Measurements from ENCODE around the gene VAV2. TPM values are rescaled to one million over a fixed set of nuclear protein-coding genes. Genes with fewer than 3 reads are reported as not detected.

VAV2 gene
- polyA plus RNA-seq, 2 of the 4 experiments (the other 2 are of a cell fraction) = 9.8 to 21.4 TPM

DNA sequence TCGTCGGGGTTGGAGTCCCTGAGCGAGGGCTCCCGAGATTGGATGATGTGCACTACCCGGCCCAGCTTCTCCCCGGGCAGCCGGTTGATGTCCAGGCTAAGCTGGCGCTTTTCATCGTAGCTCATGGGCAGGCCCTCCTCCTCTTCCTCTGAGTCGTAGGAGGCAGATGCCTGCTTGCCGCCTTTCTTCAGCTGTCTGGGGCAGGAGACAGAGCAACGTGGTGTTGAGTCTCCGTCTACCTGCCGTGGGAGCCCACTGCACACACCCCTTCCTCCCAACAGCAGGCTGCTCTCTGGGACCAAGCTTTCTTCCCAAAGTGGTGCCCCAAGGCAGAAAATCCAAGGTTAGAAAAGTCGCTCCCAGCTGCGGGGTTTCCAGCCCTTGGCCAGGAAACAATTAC lies 44.0 kb upstream of the VAV2 start:
- TF ChIP-seq CBX2 (IDR thresholded peaks at IDR 0.05; ENCODE audit: borderline replicate concordance, low read depth) = no peak
- TF ChIP-seq SMC3 (IDR thresholded peaks at IDR 0.05) = no peak
- no peak for TF ChIP-seq PHF8 (IDR thresholded peaks at IDR 0.05; ENCODE audit: borderline replicate concordance, low read depth)
- no peak for TF ChIP-seq JUN (IDR thresholded peaks at IDR 0.05)
- TF ChIP-seq, protein P1, sequence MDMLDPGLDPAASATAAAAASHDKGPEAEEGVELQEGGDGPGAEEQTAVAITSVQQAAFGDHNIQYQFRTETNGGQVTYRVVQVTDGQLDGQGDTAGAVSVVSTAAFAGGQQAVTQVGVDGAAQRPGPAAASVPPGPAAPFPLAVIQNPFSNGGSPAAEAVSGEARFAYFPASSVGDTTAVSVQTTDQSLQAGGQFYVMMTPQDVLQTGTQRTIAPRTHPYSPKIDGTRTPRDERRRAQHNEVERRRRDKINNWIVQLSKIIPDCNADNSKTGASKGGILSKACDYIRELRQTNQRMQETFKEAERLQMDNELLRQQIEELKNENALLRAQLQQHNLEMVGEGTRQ (IDR thresholded peaks at IDR 0.05) = no peak
- no peak for TF ChIP-seq EHMT2 (IDR thresholded peaks at IDR 0.05; ENCODE audit: low read depth)
- no peak for TF ChIP-seq MAZ (IDR thresholded peaks at IDR 0.05; ENCODE audit: borderline replicate concordance, low read depth, low read length)
- no peak for TF ChIP-seq CBX8 (IDR thresholded peaks at IDR 0.05)
- TF ChIP-seq CHD2 (IDR thresholded peaks at IDR 0.05; ENCODE audit: low read length, partially characterized antibody) = no peak
- TF ChIP-seq, protein P2, sequence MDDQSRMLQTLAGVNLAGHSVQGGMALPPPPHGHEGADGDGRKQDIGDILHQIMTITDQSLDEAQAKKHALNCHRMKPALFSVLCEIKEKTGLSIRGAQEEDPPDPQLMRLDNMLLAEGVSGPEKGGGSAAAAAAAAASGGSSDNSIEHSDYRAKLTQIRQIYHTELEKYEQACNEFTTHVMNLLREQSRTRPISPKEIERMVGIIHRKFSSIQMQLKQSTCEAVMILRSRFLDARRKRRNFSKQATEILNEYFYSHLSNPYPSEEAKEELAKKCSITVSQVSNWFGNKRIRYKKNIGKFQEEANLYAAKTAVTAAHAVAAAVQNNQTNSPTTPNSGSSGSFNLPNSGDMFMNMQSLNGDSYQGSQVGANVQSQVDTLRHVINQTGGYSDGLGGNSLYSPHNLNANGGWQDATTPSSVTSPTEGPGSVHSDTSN (IDR thresholded peaks at IDR 0.05) = no peak
- TF ChIP-seq ZNF302 (CRISPR knock-in tag; IDR thresholded peaks at IDR 0.05) = no peak
- no peak for TF ChIP-seq FOSB (CRISPR knock-in tag; IDR thresholded peaks at IDR 0.05)
- TF ChIP-seq POLR2A (IDR thresholded peaks at IDR 0.05; ENCODE audit: low read length) = no peak
- no peak for TF ChIP-seq JUNB (IDR thresholded peaks at IDR 0.05)
- no peak for TF ChIP-seq ESRRA (IDR thresholded peaks at IDR 0.05; ENCODE audit: borderline replicate concordance, low read length)
- TF ChIP-seq HOXB5 (CRISPR knock-in tag; IDR thresholded peaks at IDR 0.05) = no peak
- TF ChIP-seq, protein P3, sequence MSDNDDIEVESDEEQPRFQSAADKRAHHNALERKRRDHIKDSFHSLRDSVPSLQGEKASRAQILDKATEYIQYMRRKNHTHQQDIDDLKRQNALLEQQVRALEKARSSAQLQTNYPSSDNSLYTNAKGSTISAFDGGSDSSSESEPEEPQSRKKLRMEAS (IDR thresholded peaks at IDR 0.05) = no peak
- ChIA-PET POLR2A (no interaction called here), CTCF (interaction anchor here (0.8 to 1.5 kb wide), 2 partner anchors 10 to 42 kb away, joined by 3 read pairs; no protein-coding TSS in a partner anchor)
- WGBS (ENCODE audit: missing lambda C conversion rate) = 91% methylated on average over 16 of the region's 16 CpGs
- H3K4me1 ChIP-seq = no peaks in the 10 kb centered on the region
- H3K27ac ChIP-seq = no peak overlapping the region
- no peak for FAIRE-seq
- DNase-seq (ENCODE audit: low read depth in 1 of 2, low spot score in 1 of 2) = no peak
- H3K9me3 ChIP-seq = no peaks in the 10 kb centered on the region
- no peak overlapping the region for H3K4me2 ChIP-seq
- no peak for ATAC-seq
- no peak overlapping the region for H3K4me3 ChIP-seq

DNA sequence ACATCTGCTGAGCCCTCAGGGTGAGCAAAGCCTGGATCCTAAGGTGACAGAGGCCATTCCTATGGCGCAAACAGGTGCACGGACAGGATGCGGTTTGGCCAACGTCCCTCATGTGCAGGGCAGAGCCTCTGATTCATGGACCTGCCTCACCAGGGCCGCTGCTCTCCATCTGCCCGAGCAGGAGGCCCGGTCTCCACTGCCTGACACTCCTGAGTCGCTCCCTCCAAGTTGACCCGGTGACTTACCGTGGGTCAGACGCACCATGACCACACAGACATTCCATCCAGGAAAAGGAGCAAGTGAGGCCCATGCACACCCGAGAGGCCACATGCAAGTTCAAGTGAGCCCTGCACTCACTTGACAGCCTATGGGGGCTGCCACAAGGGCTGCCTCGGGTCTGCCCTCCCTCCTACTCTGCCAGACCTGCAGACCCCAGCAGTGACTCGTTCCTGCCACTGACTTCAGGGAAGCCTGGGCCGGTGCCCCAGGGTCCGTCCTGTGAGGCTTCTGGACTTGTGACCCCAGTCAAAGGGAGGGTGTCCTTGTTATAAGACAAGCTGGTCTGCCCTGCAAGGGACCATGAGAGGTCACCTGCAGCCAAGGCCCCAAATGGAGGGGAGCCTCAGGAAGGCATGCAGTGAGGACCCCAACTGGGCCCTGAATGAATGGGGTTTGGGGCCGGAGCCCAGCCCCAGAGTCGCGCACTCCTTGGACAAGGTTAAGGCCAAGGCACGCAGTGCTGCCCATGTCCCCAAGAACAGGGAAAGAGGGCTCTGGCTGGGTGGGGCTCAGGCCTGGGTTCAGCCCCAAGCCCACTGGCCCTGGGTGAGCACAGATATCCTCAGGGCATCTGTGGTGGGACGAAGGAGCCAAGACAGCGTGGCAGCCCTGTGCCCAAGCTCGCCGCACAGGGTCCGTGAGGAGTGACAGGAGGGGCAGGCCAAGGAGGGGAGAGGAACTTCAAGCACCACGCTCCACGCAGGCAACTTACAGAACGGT lies 43.2 kb upstream of the VAV2 start:
- ChIA-PET POLR2A (no interaction called here), CTCF (interaction anchor here (0.8 to 1.9 kb wide), 3 partner anchors 9 to 41 kb away, joined by 3 to 6 read pairs (median 3); partner anchors contain the start of gene BRD3OS)
- Histone ChIP-seq H3K4me3 (no peak overlapping the region), H3K4me1 (no peaks in the 10 kb centered on the region), H3K9me3 (no peaks in the 10 kb centered on the region), H3K4me2 (no peak overlapping the region), H3K27ac (no peak overlapping the region)
- ATAC-seq (no peak; a peak in 1 of 6 replicates), FAIRE-seq (no peak), DNase-seq (ENCODE audit: low read depth in 1 of 2, low spot score in 1 of 2) (no peak)
- TF ChIP-seq POLR2AphosphoS2 (conservative IDR thresholded peaks at IDR 0.05; ENCODE audit: low read length) (no peak), FOXS1 (CRISPR knock-in tag; IDR thresholded peaks at IDR 0.05) (no peak), ZC3H11A (IDR thresholded peaks at IDR 0.05) (no peak)
- 91% methylated on average over 24 of the region's 28 CpGs for WGBS (ENCODE audit: missing lambda C conversion rate)

DNA sequence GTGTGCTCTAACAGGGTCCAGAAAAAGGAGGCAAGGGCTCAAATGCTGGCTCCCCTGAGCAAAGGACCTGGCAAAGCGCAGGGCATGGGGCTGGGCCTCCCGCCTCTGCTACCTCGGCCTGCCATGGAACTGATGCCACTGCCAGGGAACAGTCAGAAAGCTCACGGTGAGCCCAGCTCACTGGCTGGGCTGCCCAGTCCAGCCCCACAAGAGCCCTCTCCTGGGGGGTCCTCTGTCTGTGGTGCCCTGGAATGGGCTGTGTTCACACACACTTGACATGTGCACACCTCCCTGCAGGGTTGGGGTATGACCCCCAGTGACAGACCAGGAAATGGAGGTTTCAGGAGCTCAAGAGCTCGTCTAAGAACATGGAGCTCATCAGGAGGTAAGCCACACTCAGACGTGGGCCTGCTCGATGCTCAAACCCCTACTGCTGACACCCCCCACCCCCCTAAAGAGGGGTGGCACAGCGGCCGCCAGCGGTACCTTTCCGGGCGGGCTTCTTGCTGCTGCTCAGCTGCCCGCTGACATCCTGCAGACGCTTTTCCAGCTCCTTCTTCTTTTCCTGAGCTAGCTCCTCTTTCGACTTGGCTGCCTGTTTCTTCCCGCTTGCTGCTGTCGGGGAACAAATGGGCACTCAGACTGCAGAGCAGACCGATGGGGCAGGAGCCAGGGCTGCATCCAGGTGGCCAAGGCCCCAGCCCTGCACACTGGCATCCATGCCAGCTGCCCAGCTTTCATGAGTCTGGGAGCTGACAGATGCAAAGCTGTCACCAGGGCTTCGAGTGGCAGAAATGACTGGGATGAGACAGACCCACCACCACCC lies 42.3 kb upstream of the VAV2 start:
- ChIA-PET POLR2A (no interaction called here), CTCF (interaction anchor here (0.6 to 1.9 kb wide), 3 partner anchors 9 to 252 kb away, joined by 3 to 6 read pairs (median 5); partner anchors contain the start of gene BRD3OS)
- WGBS (ENCODE audit: missing lambda C conversion rate) = 93% methylated on average over 17 of the region's 19 CpGs
- H3K4me3 ChIP-seq = no peak overlapping the region
- no peak overlapping the region for H3K27ac ChIP-seq
- no peak overlapping the region for H3K4me2 ChIP-seq
- no peaks in the 10 kb centered on the region for H3K4me1 ChIP-seq
- FAIRE-seq (no peak), DNase-seq (ENCODE audit: low read depth in 1 of 2, low spot score in 1 of 2) (no peak), ATAC-seq (no peak)
- H3K9me3 ChIP-seq = no peaks in the 10 kb centered on the region
- TF ChIP-seq, protein P4, sequence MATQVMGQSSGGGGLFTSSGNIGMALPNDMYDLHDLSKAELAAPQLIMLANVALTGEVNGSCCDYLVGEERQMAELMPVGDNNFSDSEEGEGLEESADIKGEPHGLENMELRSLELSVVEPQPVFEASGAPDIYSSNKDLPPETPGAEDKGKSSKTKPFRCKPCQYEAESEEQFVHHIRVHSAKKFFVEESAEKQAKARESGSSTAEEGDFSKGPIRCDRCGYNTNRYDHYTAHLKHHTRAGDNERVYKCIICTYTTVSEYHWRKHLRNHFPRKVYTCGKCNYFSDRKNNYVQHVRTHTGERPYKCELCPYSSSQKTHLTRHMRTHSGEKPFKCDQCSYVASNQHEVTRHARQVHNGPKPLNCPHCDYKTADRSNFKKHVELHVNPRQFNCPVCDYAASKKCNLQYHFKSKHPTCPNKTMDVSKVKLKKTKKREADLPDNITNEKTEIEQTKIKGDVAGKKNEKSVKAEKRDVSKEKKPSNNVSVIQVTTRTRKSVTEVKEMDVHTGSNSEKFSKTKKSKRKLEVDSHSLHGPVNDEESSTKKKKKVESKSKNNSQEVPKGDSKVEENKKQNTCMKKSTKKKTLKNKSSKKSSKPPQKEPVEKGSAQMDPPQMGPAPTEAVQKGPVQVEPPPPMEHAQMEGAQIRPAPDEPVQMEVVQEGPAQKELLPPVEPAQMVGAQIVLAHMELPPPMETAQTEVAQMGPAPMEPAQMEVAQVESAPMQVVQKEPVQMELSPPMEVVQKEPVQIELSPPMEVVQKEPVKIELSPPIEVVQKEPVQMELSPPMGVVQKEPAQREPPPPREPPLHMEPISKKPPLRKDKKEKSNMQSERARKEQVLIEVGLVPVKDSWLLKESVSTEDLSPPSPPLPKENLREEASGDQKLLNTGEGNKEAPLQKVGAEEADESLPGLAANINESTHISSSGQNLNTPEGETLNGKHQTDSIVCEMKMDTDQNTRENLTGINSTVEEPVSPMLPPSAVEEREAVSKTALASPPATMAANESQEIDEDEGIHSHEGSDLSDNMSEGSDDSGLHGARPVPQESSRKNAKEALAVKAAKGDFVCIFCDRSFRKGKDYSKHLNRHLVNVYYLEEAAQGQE (IDR thresholded peaks at IDR 0.05) = no peak
- no peak for TF ChIP-seq FOSL2 (IDR thresholded peaks at IDR 0.05)
- no peak for TF ChIP-seq FOSL2 (CRISPR knock-in tag; IDR thresholded peaks at IDR 0.05)
- no peak for TF ChIP-seq ZNF302 (CRISPR knock-in tag; IDR thresholded peaks at IDR 0.05)
- no peak for TF ChIP-seq PHF8 (IDR thresholded peaks at IDR 0.05; ENCODE audit: borderline replicate concordance, low read depth)
- TF ChIP-seq MYC (IDR thresholded peaks at IDR 0.05; ENCODE audit: borderline replicate concordance, low read length) = no peak
- TF ChIP-seq, protein P5, sequence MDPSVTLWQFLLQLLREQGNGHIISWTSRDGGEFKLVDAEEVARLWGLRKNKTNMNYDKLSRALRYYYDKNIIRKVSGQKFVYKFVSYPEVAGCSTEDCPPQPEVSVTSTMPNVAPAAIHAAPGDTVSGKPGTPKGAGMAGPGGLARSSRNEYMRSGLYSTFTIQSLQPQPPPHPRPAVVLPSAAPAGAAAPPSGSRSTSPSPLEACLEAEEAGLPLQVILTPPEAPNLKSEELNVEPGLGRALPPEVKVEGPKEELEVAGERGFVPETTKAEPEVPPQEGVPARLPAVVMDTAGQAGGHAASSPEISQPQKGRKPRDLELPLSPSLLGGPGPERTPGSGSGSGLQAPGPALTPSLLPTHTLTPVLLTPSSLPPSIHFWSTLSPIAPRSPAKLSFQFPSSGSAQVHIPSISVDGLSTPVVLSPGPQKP (IDR thresholded peaks at IDR 0.05; ENCODE audit: low read depth, low read length) = no peak
- TF ChIP-seq BHLHE40 (IDR thresholded peaks at IDR 0.05; ENCODE audit: low read depth, low read length) = no peak

Measured in A549 (cell line).